Stimulated activated CD4-positive, alpha-beta T cell treated with anti-CD3 and anti-CD28 coated beads, Interleukin-15, amount 100 ng/mL, for 1 hour (primary cell): ENCODE measurements around the gene RAB39B.

Experiments
- DNase-seq, 2 donors: peaks; one replicate each; pipeline ENCODE4 v3.0.0-alpha.2; 2020; ENCODE audit warnings: low read depth in 1 of 2, low spot score in 1 of 2

The RAB39B gene

GRCh38 chrX:155215443-155216178, 48.7 kb downstream of the RAB39B start:
- no peak for DNase-seq

- DNase-seq = no peak
Measured at GRCh38 chrX:155213731-155214130, 50.6 kb downstream of the RAB39B start.

GRCh38 chrX:155211208-155211607, 53.1 kb downstream of the RAB39B start:
- DNase-seq = no peak
